Stimulated activated CD8-positive, alpha-beta memory T cell treated with anti-CD3 and anti-CD28 coated beads, Interleukin-12 subunit alpha, Interleukin-12 subunit beta, amount 100 ng/mL, for 4 hours (primary cell): ENCODE data around the gene SEPTIN3.
"Not testable (repeated sequence)": the region's sequence is repeated elsewhere in the genome, so short reads cannot be mapped to it uniquely, and the experiment has no call there.

Experiments used
- DNase-seq: peaks from one replicate; pipeline ENCODE4 v3.0.0-alpha.2; 2020; ENCODE audit warnings: low read depth

Gene SEPTIN3

GRCh38 chr22:41943661-41944209 lies 25.5 kb upstream of the SEPTIN3 start:
- DNase-seq = no peak

- peak; percentile 76 for DNase-seq
These were observed 22.4 kb upstream of the SEPTIN3 start, which contains the start of gene CENPM for GRCh38 chr22:41946629-41947423. CENPM (minus strand) TSS chr22:41947152; CDS start chr22:41947076, 76 bp downstream.

- DNase-seq = no peak
These were observed 21.7 kb upstream of the SEPTIN3 start for GRCh38 chr22:41947424-41948080.

GRCh38 chr22:41948142-41948541 lies 21.1 kb upstream of the SEPTIN3 start:
- DNase-seq = no peak

- not testable (repeated sequence) for DNase-seq
These were observed 20.3 kb upstream of the SEPTIN3 start for GRCh38 chr22:41948928-41949296.

DNA sequence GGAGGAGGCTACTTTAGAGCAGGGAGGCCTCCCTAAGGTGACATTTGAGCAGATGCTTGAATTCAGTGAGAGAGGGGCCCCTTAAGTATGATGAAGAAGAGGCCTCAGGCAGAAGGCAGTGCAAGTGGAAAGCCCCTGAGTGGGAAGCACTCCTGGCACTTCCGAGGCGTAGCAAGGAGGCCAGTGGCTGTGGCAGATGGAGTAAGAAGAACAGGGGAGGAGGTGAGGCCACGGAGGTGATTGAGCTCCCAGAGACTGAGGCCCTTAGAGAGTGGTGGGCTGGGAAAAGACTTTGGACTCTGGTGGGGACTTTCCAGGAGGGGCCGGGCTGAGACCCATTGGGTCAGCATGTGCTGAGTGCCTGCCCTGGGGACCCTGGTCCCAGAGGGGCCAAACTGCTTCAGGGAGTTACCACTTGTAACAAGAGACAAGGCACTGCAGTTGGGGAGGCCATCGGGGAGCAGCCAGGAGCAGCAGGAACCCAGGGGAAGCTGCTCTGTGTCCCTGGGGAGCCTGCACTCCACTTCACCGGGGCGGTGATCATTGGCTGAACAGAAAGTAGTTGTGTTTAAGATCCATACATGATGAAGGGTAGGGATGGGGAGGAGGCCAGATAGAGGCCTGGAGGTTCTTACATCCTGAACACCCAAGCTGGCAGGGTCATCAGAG lies 19.8 kb upstream of the SEPTIN3 start:
- DNase-seq = no peak

- no peak for DNase-seq
These were observed 17.3 kb upstream of the SEPTIN3 start, which contains the start of gene SMIM45 for GRCh38 chr22:41951898-41952474. SMIM45 (plus strand) TSS chr22:41952150.

DNA sequence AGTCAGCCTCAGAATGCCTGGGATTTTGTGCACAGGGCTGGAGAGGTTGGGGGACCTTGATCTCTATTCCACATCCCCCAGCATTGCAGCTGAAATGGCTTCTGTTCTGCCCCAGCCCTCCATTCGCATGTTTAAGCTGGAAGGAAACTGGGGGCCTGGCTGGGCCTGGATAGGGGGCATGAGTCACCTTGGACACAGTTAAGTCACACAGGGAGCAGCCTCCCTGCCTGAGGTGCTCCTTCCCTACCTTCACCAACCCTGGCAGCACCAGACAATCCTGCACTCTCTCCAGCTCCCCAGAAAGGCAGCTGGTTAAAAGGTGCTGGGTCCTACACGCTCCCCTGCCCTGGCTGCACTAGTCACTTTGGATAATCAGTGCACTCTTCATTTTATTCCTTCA lies 16.5 kb upstream of the SEPTIN3 start:
- DNase-seq = no peak

- no peak for DNase-seq
These were observed 11.2 kb upstream of the SEPTIN3 start for GRCh38 chr22:41957941-41958556.

DNA sequence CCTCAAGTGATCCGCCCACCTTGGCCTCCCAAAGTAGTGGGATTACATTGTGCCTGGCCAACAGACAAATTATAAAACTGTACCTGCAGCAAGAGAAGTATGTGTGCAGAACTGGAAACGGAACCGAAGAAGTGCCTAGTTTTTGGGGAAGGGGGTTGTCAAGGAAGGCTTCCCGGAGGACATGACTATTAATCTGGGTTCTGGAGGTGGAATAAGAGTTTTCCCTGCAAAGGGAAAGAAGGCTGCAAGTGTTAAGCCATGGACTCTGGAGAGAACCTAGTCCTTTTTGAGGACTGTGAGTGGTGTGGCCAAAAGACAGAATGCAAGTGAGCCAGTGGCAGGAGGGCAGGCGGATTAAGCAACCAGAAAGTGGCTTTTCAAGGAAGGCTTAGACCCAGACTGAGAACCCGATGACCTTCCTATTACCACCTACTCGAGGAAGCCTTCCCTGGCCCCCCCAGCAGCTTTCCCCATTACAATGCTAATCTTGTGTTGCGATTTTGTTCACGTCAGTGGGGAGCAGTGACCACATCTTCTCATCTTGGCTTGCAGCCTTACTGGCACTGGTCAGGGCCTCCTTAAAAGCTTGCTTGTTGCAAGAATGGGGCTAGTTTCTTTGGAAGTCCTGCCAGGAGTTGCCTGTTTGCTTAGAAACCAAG lies 5.7 kb upstream of the SEPTIN3 start:
- no peak for DNase-seq

GRCh38 chr22:41964112-41964491 lies 5.1 kb upstream of the SEPTIN3 start:
- DNase-seq = no peak

GRCh38 chr22:41966225-41966606 lies 3.0 kb upstream of the SEPTIN3 start:
- DNase-seq = no peak

DNA sequence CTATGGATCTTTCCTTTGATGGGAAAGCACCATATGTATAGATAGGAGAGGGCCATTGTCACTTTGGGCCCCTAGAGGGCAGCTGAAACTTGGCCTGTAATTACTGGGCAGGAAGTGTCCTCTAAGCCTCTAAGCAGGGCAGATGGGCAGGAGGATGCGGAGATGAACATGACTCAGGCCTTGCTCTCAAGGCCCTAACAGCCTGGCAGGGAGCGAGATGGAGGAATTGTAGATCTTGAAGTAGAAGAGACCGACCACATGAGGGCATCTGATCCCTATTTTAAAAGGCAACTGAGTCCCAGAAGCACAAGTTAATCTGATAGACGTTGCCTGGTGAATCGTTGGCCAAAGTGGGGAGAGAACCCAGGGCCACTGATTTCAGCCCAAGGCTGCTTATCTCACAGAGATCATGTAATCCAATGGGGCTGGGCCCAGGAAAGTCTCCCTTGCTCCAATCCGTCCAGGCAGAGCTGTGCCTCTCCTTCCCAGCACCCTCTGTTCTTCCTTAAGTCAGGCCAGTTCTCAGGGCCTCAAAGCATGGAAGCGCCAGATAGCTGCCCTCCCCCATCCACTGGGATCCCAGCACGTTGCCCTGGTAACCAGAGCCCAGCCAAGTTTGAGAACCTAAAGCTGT lies 2.5 kb upstream of the SEPTIN3 start:
- no peak for DNase-seq

- DNase-seq = no peak
These were observed 642 bp upstream of the SEPTIN3 start for GRCh38 chr22:41968601-41969000.

DNA sequence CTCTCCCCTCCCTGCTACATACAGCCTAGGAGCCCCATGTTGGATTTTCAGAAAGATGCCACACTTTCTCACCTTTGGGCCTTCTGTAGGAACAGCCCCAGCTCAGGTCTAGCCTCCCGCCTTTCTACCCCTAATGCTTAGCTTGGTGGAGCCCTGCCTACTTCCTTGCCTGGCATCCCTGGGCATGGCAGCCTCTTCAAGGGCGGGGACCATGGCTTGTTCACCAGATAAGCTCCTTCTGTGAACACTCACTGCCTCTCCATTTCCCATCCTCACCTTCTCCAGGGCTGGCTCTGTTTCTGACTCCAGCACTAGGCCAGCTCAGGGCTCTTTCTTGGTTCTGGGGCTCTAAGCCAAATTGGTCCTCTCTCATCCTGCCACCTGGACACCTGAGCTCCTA lies 1.4 kb downstream of the SEPTIN3 start:
- no peak for DNase-seq

- DNase-seq = no peak
These were observed 2.2 kb downstream of the SEPTIN3 start for GRCh38 chr22:41971431-41971830.

- DNase-seq = no peak
These were observed 5.5 kb downstream of the SEPTIN3 start for GRCh38 chr22:41974691-41975290.

DNA sequence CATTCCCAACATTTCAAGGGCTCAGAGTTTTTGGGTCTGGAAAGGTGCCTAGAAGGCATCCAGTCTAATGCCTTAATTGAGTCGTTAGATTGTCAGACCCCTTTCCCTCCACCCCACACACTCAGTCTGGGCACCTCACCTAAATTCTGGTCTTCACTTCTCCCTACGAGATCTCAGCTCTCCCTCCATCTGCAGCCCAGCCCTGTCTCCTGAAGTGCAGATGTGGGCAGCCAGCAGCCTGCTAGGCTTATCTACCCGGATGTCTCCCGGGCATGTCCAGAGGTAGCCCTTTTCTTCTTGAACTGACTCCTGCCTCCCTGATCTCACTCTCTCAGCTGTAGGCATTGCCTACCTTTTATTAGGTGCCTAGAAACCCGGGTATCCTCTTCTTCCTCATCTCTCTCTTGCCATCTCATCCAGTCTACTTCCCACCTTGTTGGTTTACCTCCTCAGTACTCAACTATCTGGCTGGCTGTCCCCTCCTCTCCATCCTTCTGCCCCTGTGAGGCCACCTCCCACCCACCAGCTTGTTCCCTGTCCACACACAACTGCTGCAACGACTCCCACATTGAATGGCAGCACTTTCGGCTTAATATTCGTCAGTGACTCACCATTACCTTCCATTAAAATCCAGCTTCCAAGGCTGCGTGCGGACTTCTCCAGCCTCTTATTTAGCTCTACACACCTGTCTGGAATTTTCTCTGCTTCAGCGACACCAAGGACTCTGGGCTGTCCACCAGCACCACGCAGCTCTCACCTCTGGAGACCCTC lies 6.2 kb downstream of the SEPTIN3 start:
- no peak for DNase-seq

GRCh38 chr22:41976070-41976901 lies 7.0 kb downstream of the SEPTIN3 start:
- DNase-seq = peak; percentile 26
